ENCODE results near the gene GRK3.

GRK3 gene

DNA sequence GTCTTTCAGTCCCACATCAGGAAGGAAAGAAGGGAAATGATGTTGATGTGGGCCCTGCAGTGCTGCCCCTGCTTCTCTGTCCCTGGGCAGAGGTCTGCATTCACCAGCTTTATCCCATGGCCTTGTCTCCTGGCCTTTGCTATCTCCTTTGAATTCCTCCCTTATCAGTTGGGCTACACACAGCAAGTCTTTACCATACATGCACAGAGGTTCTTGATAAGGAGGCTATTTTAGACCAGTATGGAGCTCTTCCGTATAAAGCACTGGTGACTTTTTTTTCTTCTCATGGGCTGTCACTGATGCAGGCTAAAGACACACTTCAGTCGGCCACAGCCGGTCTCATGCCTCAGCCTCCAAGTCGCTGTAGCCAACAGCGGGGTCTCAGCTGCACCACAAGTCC, 197.7 kb downstream of the GRK3 start:
- DNase-seq (ENCODE audit: low read depth, low spot score): no peak
- H3K36me3 ChIP-seq (ENCODE audit: control insufficient read depth, insufficient read depth, low read length): no peaks in the 10 kb centered on the region
- WGBS (ENCODE audit: insufficient coverage, insufficient read length): no CpG with 5 or more reads among the region's 5 CpGs
- no peak overlapping the region for H3K27ac ChIP-seq (ENCODE audit: low read length)
- H3K4me1 ChIP-seq (ENCODE audit: control insufficient read depth, insufficient read depth, low read length): no peaks in the 10 kb centered on the region
- H3K4me3 ChIP-seq (ENCODE audit: low read length): no peak overlapping the region
- no peaks in the 10 kb centered on the region for H3K27me3 ChIP-seq (ENCODE audit: control insufficient read depth, insufficient read depth, low read length)
- H3K9me3 ChIP-seq (ENCODE audit: control insufficient read depth, insufficient read depth, low read length): no peaks in the 10 kb centered on the region

DNA sequence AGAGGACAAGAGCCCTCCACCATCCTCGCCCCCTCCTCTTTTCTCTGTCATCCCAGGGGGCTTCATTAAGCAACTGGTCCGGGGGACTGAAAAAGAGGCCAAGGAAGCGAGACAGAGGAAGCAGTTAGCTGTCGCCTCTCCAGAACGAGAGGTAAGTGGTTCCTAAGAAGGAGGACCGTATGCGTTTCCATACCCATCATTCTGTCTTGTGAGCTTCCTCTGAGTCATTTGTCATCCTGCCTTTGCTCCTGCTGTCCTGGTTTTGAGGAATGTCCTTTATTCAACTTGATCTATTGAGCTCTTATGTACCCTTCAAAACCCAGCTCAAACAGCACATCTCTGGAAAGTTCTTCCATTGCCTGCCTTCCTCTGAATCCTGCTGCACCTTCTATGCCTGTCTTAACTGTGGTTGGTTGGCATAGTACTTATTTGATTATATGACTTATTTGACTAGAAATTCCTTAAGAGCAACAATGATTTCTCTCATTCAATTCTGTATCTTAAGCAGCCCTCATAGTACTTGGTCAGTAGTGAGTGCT, 198.8 kb downstream of the GRK3 start:
- H3K27ac ChIP-seq (ENCODE audit: low read length): no peak overlapping the region
- no peaks in the 10 kb centered on the region for H3K9me3 ChIP-seq (ENCODE audit: control insufficient read depth, insufficient read depth, low read length)
- H3K27me3 ChIP-seq (ENCODE audit: control insufficient read depth, insufficient read depth, low read length): no peaks in the 10 kb centered on the region
- H3K4me1 ChIP-seq (ENCODE audit: control insufficient read depth, insufficient read depth, low read length): no peaks in the 10 kb centered on the region
- no peak for DNase-seq (ENCODE audit: low read depth, low spot score)
- H3K4me3 ChIP-seq (ENCODE audit: low read length): no peak overlapping the region
- WGBS (ENCODE audit: insufficient coverage, insufficient read length): no CpG with 5 or more reads among the region's 7 CpGs
- no peaks in the 10 kb centered on the region for H3K36me3 ChIP-seq (ENCODE audit: control insufficient read depth, insufficient read depth, low read length)

DNA sequence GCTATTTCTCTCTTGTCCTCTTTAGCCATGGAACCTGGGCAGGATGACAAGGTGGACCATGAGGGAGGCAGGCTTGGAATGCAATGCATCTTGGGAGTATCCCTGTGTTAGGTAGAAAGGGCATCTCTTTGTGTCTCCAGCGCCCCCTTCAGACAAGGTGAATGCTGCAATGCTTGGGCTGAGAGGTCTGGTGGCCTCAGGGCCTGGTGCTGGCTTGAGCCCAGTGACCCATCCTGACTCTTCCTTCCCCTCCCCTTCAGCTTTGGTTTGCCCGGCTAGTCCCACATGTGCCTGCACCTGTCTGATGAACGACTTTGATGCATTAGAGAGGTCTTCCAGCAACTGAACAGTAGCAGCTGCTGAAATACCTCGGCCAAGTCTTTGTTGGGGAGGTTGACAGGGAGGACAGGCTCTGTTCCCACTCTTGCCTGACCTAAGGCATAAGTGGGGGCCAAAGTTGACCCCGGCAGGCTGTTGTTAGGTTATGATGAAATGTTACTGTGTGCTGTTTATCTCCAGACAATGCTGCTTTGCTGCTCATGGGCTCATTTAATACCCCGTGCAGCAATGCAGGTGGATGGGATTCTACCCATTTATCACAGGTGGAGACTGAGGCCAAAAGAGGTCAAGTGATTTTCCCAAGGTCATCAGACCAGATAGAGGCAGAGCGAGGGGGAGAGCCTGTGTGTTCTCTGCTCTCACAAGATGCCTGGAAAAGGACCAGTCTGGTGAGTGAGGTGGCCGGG, 200.0 kb downstream of the GRK3 start:
- Histone ChIP-seq H3K27me3 (ENCODE audit: control insufficient read depth, insufficient read depth, low read length) (no peaks in the 10 kb centered on the region), H3K27ac (ENCODE audit: low read length) (no peak overlapping the region), H3K9me3 (ENCODE audit: control insufficient read depth, insufficient read depth, low read length) (no peaks in the 10 kb centered on the region), H3K36me3 (ENCODE audit: control insufficient read depth, insufficient read depth, low read length) (no peaks in the 10 kb centered on the region), H3K4me3 (ENCODE audit: low read length) (no peak overlapping the region), H3K4me1 (ENCODE audit: control insufficient read depth, insufficient read depth, low read length) (no peaks in the 10 kb centered on the region)
- WGBS (ENCODE audit: insufficient coverage, insufficient read length): no CpG with 5 or more reads among the region's 8 CpGs
- peak; percentile 47 for DNase-seq (ENCODE audit: low read depth, low spot score)

DNA sequence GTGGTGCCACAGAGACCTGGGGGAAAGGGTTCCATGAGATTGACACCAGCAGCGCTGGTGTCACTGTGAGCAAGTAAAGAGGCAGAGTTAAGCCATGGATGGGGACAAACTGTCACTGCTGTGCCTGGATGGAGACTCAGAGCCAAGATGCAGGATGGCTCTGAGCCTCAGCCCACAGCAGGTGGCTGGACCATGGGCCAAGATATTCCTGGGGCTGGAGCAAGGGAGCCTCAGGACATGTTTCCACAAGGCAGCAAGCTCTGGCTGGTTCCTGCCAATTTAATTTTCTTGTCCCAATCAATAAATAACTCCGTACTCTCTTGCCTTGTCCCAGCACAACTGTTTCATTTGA, 200.5 kb downstream of the GRK3 start:
- Histone ChIP-seq H3K9me3 (ENCODE audit: control insufficient read depth, insufficient read depth, low read length) (no peaks in the 10 kb centered on the region), H3K36me3 (ENCODE audit: control insufficient read depth, insufficient read depth, low read length) (no peaks in the 10 kb centered on the region), H3K4me3 (ENCODE audit: low read length) (no peak overlapping the region), H3K27ac (ENCODE audit: low read length) (no peak overlapping the region), H3K27me3 (ENCODE audit: control insufficient read depth, insufficient read depth, low read length) (no peaks in the 10 kb centered on the region), H3K4me1 (ENCODE audit: control insufficient read depth, insufficient read depth, low read length) (no peaks in the 10 kb centered on the region)
- no peak for DNase-seq (ENCODE audit: low read depth, low spot score)
- WGBS (ENCODE audit: insufficient coverage, insufficient read length): no CpG with 5 or more reads among the region's 2 CpGs

DNA sequence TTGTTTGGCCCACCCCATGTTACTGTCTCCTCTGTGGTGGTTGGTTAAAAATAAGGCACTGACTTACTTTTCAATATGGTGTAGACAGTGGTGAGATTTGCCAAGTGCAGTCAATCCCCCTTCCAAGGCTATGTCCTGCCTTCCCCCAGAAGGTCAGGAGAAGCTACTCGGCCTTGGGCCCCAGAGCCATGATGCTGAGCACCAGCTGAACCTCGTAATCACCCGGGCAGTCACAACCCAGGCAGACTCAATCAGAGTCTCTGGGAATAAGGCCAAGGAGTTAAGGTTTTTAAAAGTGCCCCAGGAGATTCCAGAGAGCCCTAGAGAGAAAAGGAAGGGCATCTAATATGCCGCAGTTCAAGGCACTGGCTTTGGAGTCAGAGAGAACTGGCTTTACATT, 201.3 kb downstream of the GRK3 start:
- no peaks in the 10 kb centered on the region for H3K36me3 ChIP-seq (ENCODE audit: control insufficient read depth, insufficient read depth, low read length)
- DNase-seq (ENCODE audit: low read depth, low spot score): no peak
- H3K4me3 ChIP-seq (ENCODE audit: low read length): no peak overlapping the region
- no peaks in the 10 kb centered on the region for H3K4me1 ChIP-seq (ENCODE audit: control insufficient read depth, insufficient read depth, low read length)
- H3K9me3 ChIP-seq (ENCODE audit: control insufficient read depth, insufficient read depth, low read length): no peaks in the 10 kb centered on the region
- no CpG with 5 or more reads among the region's 4 CpGs for WGBS (ENCODE audit: insufficient coverage, insufficient read length)
- no peaks in the 10 kb centered on the region for H3K27me3 ChIP-seq (ENCODE audit: control insufficient read depth, insufficient read depth, low read length)
- no peak overlapping the region for H3K27ac ChIP-seq (ENCODE audit: low read length)

DNA sequence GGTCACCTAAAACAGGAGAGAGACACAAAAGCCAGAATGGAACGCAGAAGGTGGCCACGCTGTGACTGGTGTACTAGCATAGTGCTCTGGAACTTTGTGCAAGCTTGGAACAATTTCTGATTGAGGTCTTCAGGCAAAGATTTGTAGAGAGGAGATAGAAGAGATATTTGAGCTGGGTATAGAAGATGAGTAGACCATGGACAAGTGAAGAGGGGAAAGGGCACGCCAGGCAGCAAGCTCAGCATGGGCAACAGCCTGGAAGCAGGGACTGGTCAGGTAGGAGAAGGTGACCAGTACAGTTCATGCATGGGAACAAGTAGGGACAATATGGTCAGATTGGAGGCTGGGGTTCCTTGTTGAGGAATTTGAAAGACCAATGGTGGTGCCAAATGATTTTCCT, 201.9 kb downstream of the GRK3 start:
- no peaks in the 10 kb centered on the region for H3K27me3 ChIP-seq (ENCODE audit: control insufficient read depth, insufficient read depth, low read length)
- no peaks in the 10 kb centered on the region for H3K9me3 ChIP-seq (ENCODE audit: control insufficient read depth, insufficient read depth, low read length)
- no peaks in the 10 kb centered on the region for H3K4me1 ChIP-seq (ENCODE audit: control insufficient read depth, insufficient read depth, low read length)
- no peak for DNase-seq (ENCODE audit: low read depth, low spot score)
- no peak overlapping the region for H3K27ac ChIP-seq (ENCODE audit: low read length)
- no CpG with 5 or more reads among the region's 3 CpGs for WGBS (ENCODE audit: insufficient coverage, insufficient read length)
- H3K36me3 ChIP-seq (ENCODE audit: control insufficient read depth, insufficient read depth, low read length): no peaks in the 10 kb centered on the region
- no peak overlapping the region for H3K4me3 ChIP-seq (ENCODE audit: low read length)

DNA sequence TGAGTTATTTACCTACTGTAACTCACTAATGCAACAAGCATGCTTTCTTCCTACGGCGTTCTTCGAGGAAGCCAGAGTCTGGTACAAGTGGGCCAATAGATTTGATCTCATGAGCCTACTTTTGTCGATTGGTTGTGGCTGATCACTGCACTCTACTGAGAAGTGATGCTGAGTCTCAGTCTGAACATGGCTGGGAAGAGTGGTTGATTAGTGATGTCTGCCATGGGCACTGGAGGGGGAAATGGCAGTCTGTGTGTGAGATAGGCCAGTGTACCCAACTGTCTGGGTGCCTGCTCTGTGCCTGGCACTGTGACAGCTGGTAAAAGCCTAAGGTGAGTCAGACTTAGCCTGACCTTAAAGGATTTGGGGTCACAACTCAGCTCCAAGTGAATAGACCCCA, 205.9 kb downstream of the GRK3 start:
- WGBS (ENCODE audit: insufficient coverage, insufficient read length): no CpG with 5 or more reads among the region's 4 CpGs
- DNase-seq (ENCODE audit: low read depth, low spot score): no peak
- no peaks in the 10 kb centered on the region for H3K4me1 ChIP-seq (ENCODE audit: control insufficient read depth, insufficient read depth, low read length)
- H3K9me3 ChIP-seq (ENCODE audit: control insufficient read depth, insufficient read depth, low read length): no peaks in the 10 kb centered on the region
- H3K27ac ChIP-seq (ENCODE audit: low read length): no peak overlapping the region
- H3K4me3 ChIP-seq (ENCODE audit: low read length): no peak overlapping the region
- H3K36me3 ChIP-seq (ENCODE audit: control insufficient read depth, insufficient read depth, low read length): no peaks in the 10 kb centered on the region
- no peaks in the 10 kb centered on the region for H3K27me3 ChIP-seq (ENCODE audit: control insufficient read depth, insufficient read depth, low read length)

DNA sequence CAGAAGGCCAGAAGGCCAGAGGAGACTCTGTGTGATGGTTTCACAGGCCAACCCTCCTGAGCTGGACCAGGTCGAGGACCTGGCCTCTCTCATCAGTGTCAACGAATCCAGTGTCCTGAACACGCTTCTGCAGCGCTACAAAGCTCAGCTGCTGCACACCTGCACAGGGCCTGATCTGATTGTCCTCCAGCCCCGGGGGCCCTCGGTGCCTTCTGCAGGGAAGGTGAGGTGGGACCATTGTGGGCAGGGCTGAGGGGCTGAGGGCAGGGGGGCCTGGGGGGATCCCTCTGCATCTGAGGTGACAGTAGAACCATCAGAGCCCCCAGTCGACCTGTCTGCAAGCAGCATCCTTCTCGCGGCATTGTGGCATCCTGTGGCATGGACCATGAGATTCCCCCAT, 207.8 kb downstream of the GRK3 start:
- no peak for DNase-seq (ENCODE audit: low read depth, low spot score)
- no peaks in the 10 kb centered on the region for H3K36me3 ChIP-seq (ENCODE audit: control insufficient read depth, insufficient read depth, low read length)
- no peak overlapping the region for H3K4me3 ChIP-seq (ENCODE audit: low read length)
- no peaks in the 10 kb centered on the region for H3K9me3 ChIP-seq (ENCODE audit: control insufficient read depth, insufficient read depth, low read length)
- H3K27me3 ChIP-seq (ENCODE audit: control insufficient read depth, insufficient read depth, low read length): no peaks in the 10 kb centered on the region
- H3K27ac ChIP-seq (ENCODE audit: low read length): no peak overlapping the region
- WGBS (ENCODE audit: insufficient coverage, insufficient read length): no CpG with 5 or more reads among the region's 9 CpGs
- H3K4me1 ChIP-seq (ENCODE audit: control insufficient read depth, insufficient read depth, low read length): no peaks in the 10 kb centered on the region

DNA sequence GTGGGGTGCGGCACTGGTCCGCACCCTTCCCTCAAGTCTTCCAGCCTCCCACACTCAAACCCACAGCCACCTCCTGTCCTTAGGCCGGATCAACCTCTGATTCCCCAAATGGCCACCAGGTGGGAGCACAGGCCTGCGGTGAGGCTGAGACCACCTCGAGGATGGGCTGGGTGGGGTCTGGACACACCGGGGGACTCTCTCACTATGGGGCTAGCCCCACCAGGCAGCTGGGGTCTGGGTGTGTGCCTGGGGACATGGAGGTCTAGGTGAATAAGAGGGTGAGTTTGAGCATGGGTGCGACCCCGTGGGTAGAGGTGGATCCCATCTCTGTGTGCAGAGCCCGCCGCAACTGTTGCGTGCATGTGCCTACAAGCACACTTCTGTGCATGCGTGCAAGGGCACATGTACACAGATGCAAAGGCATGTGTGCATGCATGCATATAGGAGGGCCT, 210.1 kb downstream of the GRK3 start:
- DNase-seq (ENCODE audit: low read depth, low spot score): no peak
- H3K4me3 ChIP-seq (ENCODE audit: low read length): no peak overlapping the region
- WGBS (ENCODE audit: insufficient coverage, insufficient read length): no CpG with 5 or more reads among the region's 12 CpGs

DNA sequence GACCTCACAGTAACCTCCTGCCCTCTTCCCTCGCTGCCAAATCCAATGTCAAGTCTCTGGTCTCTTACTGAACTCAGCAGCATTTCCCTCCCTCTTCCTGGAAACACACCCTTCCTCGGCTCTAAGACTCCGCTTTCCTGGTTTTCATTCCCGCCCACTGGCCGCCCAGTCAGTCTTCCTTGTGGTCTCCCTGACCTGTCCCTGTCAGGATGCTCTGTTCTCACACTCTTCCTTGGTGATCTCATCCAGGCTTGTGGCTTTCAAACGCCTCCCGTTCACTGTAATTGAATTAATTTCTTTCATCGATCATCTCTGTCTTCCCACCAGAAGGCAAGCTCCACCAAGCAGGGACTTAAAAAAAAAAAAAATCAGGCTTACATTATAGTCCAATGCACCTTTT, 211.1 kb downstream of the GRK3 start:
- Histone ChIP-seq H3K27me3 (ENCODE audit: control insufficient read depth, insufficient read depth, low read length) (no peaks in the 10 kb centered on the region), H3K27ac (ENCODE audit: low read length) (no peak overlapping the region), H3K36me3 (ENCODE audit: control insufficient read depth, insufficient read depth, low read length) (no peaks in the 10 kb centered on the region), H3K9me3 (ENCODE audit: control insufficient read depth, insufficient read depth, low read length) (no peaks in the 10 kb centered on the region), H3K4me3 (ENCODE audit: low read length) (no peak overlapping the region), H3K4me1 (ENCODE audit: control insufficient read depth, insufficient read depth, low read length) (no peaks in the 10 kb centered on the region)
- DNase-seq (ENCODE audit: low read depth, low spot score): no peak
- no CpG with 5 or more reads among the region's 8 CpGs for WGBS (ENCODE audit: insufficient coverage, insufficient read length)

More for the DNA sequence above, 210.1 kb downstream of the GRK3 start:
- Histone ChIP-seq H3K4me1 (ENCODE audit: control insufficient read depth, insufficient read depth, low read length) (no peaks in the 10 kb centered on the region), H3K36me3 (ENCODE audit: control insufficient read depth, insufficient read depth, low read length) (no peaks in the 10 kb centered on the region), H3K27ac (ENCODE audit: low read length) (no peak overlapping the region), H3K9me3 (ENCODE audit: control insufficient read depth, insufficient read depth, low read length) (no peaks in the 10 kb centered on the region), H3K27me3 (ENCODE audit: control insufficient read depth, insufficient read depth, low read length) (no peaks in the 10 kb centered on the region)

DNA sequence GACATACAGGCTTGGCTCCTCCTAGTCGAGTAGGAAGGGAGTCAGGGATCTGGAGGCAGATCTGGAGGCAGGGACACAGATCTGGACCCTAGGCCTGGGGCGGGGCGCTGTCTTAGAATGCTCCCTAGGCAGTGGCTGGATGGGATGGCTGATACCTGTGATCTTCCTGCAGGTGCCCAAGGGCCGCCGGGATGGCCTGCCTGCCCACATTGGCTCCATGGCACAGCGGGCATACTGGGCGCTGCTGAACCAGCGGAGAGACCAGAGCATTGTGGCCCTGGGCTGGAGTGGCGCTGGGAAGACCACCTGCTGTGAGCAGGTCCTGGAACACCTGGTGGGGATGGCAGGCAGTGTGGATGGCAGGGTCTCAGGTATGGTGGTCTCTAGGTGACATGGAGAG, 212.9 kb downstream of the GRK3 start:
- no peaks in the 10 kb centered on the region for H3K4me1 ChIP-seq (ENCODE audit: control insufficient read depth, insufficient read depth, low read length)
- no peak for DNase-seq (ENCODE audit: low read depth, low spot score)
- no peaks in the 10 kb centered on the region for H3K27me3 ChIP-seq (ENCODE audit: control insufficient read depth, insufficient read depth, low read length)
- no peak overlapping the region for H3K27ac ChIP-seq (ENCODE audit: low read length)
- no CpG with 5 or more reads among the region's 9 CpGs for WGBS (ENCODE audit: insufficient coverage, insufficient read length)
- H3K4me3 ChIP-seq (ENCODE audit: low read length): no peak overlapping the region
- H3K9me3 ChIP-seq (ENCODE audit: control insufficient read depth, insufficient read depth, low read length): no peaks in the 10 kb centered on the region
- no peaks in the 10 kb centered on the region for H3K36me3 ChIP-seq (ENCODE audit: control insufficient read depth, insufficient read depth, low read length)

All from iPS DF 6.9 (cell line).